Smooth muscle cell (in vitro differentiated cells): ENCODE measurements around the gene TLE6. TPM values are rescaled to one million over a fixed set of nuclear protein-coding genes. Genes with fewer than 3 reads are reported as not detected.

ENCODE experiments used
- DNase-seq: peaks from one replicate; lab custom pipeline; 2025; ENCODE audit not compliant: unreplicated experiment; lab: John Stamatoyannopoulos, UW
- H2AFZ ChIP-seq: fragments of 200-600 bp; sonication (generic); 2 replicates; pipeline ENCODE4 v1.6.0; 2016; ENCODE audit warnings: antibody characterized with exemption, low read depth, mild to moderate bottlenecking
- H3F3A ChIP-seq: fragments of 200-600 bp; sonication (generic); 2 replicates; pipeline ENCODE4 v1.6.0; 2017; ENCODE audit warnings: antibody characterized with exemption, low read depth
- H3K27ac ChIP-seq: fragments of 200-600 bp; sonication (generic); 2 replicates; pipeline ENCODE4 v1.5.1; 2016; ENCODE audit warnings: low read depth, mild to moderate bottlenecking
- H3K27me3 ChIP-seq: fragments of 200-600 bp; sonication (generic); 2 replicates; pipeline ENCODE4 v1.6.1; 2016; ENCODE audit warnings: low read depth, mild to moderate bottlenecking
- H3K36me3 ChIP-seq: fragments of 200-600 bp; sonication (generic); 2 replicates; pipeline ENCODE4 v1.5.1; 2016; ENCODE audit warnings: low read depth
- H3K4me1 ChIP-seq: fragments of 200-600 bp; sonication (generic); 2 replicates; pipeline ENCODE4 v1.5.1; 2016; ENCODE audit warnings: low read depth
- H3K4me2 ChIP-seq: fragments of 200-600 bp; sonication (generic); 2 replicates; pipeline ENCODE4 v1.6.0; 2016; ENCODE audit warnings: mild to moderate bottlenecking
- H3K4me3 ChIP-seq: fragments of 200-600 bp; sonication (generic); 2 replicates; pipeline ENCODE4 v1.5.1; 2016; ENCODE audit warnings: mild to moderate bottlenecking
- H3K79me2 ChIP-seq: fragments of 200-600 bp; sonication (generic); 2 replicates; pipeline ENCODE4 v1.6.0; 2016; ENCODE audit warnings: low read depth, mild to moderate bottlenecking
- H3K9ac ChIP-seq: fragments of 200-600 bp; sonication (generic); 2 replicates; pipeline ENCODE4 v1.6.0; 2016; ENCODE audit warnings: low read depth
- H3K9me3 ChIP-seq: fragments of 200-600 bp; sonication (generic); replicated peaks from 2 replicates; pipeline ENCODE4 v1.5.1; 2016; ENCODE audit warnings: low read depth
- H4K20me1 ChIP-seq: fragments of 200-600 bp; sonication (generic); 2 replicates; pipeline ENCODE4 v1.6.0; 2016; ENCODE audit warnings: low read depth
- CTCF ChIP-seq: fragments of 200-600 bp; sonication (generic); IDR thresholded peaks from 2 replicates; pipeline ENCODE4 v1.5.1; 2017; ENCODE audit warnings: borderline replicate concordance, mild to moderate bottlenecking, antibody characterized with exemption; ENCODE audit not compliant: insufficient read depth, poor library complexity, severe bottlenecking
- WGBS: methylation state at CpG from one replicate; pipeline ENCODE4 v1.1.7; 2016; ENCODE audit warnings: low lambda C conversion rate; 5-methylcytosine and 5-hydroxymethylcytosine counted together
- polyA plus RNA-seq: library from polyadenylated mRNA; unstranded; fragments of >200 nt; fragmentation: Nextera tagmentation; extraction: Ambion mirVana; gene quantifications from 2 replicates; pipeline ENCODE4 v1.2.1, GENCODE V29; 2016
- total RNA-seq: library from RNA; depleted of rRNA; stranded (reverse); fragments of >200 nt; gene quantifications from 2 replicates; pipeline ENCODE4 v1.2.3, GENCODE V29; 2014

The TLE6 gene
- total and polyA plus RNA-seq, 2 experiments from 2014 or later = 0.27 to 3.2 TPM

DNA sequence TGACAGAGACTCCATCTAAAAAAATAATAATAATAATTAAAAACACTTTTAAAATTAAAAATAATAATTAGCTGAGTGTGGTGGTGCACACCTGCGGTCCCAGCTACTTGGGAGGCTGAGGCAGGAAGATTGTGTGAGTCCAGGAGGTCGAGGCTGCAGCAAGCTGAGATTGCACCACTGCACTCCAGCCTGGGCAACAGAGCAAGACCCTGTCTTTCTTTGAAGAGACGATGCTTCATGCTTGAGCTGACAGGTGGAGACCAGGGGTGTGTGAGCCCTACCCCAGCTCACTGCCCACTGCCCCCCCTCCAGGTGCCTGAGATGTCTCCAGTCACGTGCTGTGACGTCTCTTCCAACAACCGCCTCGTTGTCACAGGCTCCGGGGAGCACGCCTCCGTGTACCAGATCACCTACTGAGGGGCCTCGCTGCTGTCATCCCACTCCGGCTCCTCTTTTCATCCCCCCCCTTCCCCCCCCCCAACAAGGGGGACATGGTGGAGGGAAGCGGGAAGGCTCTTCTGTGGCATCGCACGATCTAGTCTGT lies 17.3 kb downstream of the TLE6 start:
- WGBS = 88% methylated on average over 15 of the region's 15 CpGs
- Histone ChIP-seq H2AFZ (no peak overlapping the region), H4K20me1 (no peaks in the 10 kb centered on the region), H3K4me1 (no peaks in the 10 kb centered on the region), H3K4me2 (no peak overlapping the region), H3K27ac (no peak overlapping the region), H3K9me3 (no peaks in the 10 kb centered on the region), H3K4me3 (no peak overlapping the region), H3F3A (no peaks in the 10 kb centered on the region), H3K9ac (no peak overlapping the region), H3K36me3 (no peaks in the 10 kb centered on the region), H3K79me2 (no peaks in the 10 kb centered on the region), H3K27me3 (no peaks in the 10 kb centered on the region)
- DNase-seq = no peak
- TF ChIP-seq CTCF = no peak

DNA sequence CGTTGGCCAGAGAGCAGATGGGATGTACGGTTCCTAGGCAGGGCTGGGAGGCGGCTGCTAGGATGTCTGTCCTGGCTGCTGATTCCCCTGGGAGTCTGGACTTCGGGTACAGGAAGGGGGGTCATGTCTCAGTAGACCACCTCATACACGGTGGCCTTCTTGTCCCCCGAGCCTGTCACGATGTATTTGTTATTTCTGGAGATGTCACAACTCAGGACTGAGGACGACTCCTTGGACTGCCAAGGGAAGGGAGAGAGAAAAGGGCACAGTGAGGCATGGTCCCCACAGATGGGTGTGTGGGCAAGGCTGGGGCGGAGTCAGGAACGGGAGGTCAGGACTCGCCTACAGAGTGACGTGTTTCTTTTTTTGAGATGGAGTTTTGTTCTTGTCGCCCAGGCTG lies 20.4 kb downstream of the TLE6 start:
- H2AFZ ChIP-seq = no peak overlapping the region
- H4K20me1 ChIP-seq = no peaks in the 10 kb centered on the region
- no peak for DNase-seq
- WGBS = 86% methylated on average over 13 of the region's 13 CpGs
- no peaks in the 10 kb centered on the region for H3K36me3 ChIP-seq
- H3K27ac ChIP-seq = no peak overlapping the region
- H3K79me2 ChIP-seq = no peaks in the 10 kb centered on the region
- H3K4me2 ChIP-seq = no peak overlapping the region
- no peaks in the 10 kb centered on the region for H3F3A ChIP-seq
- TF ChIP-seq CTCF = no peak
- H3K4me3 ChIP-seq = no peak overlapping the region
- no peak overlapping the region for H3K9ac ChIP-seq
- no peaks in the 10 kb centered on the region for H3K4me1 ChIP-seq
- no peaks in the 10 kb centered on the region for H3K27me3 ChIP-seq
- no peaks in the 10 kb centered on the region for H3K9me3 ChIP-seq

- H3K36me3 ChIP-seq = no peaks in the 10 kb centered on the region
- H3K4me1 ChIP-seq = no peaks in the 10 kb centered on the region
- WGBS = 96% methylated on average over 11 of the region's 11 CpGs
- no peaks in the 10 kb centered on the region for H4K20me1 ChIP-seq
- H3K27ac ChIP-seq = no peak overlapping the region
- H3F3A ChIP-seq = no peaks in the 10 kb centered on the region
- H3K27me3 ChIP-seq = no peaks in the 10 kb centered on the region
- no peak for DNase-seq
- no peak overlapping the region for H3K4me2 ChIP-seq
- H2AFZ ChIP-seq = no peak overlapping the region
- no peak overlapping the region for H3K9ac ChIP-seq
- no peaks in the 10 kb centered on the region for H3K79me2 ChIP-seq
- no peak overlapping the region for H3K4me3 ChIP-seq
- no peak for TF ChIP-seq CTCF
- H3K9me3 ChIP-seq = no peaks in the 10 kb centered on the region
These were observed 21.3 kb downstream of the TLE6 start for GRCh38 chr19:2998642-2999041.

DNA sequence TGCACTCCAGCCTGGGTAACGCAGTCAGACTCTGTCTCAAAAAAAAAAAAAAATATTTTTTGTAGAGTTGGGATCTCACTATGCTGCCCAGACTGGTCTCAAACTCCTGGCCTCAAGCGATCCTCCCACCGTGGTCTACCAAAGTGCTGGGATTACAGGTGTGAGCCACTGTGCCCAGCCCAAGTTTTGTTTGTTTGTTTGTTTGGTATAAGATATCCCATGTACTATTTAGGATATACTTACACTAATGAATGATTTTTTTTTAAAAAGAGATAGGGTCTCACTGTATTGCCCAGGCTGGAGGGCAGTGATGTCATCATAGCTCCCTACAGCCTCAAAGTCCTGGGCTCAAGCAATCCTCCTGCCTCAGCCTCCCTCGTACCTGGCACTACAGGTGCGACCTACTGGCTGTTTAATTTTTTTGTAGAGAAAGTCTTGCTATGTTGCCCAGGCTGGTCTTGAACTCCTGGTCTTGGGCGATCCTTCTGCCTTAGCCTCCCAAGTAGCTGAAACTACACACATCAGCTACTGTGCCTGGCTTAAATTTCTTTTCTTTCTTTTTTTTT lies 24.0 kb downstream of the TLE6 start:
- Histone ChIP-seq H3K79me2 (no peaks in the 10 kb centered on the region), H3K4me2 (no peak overlapping the region), H3K9ac (no peak overlapping the region), H3K4me1 (no peaks in the 10 kb centered on the region), H3K4me3 (no peak overlapping the region), H3K36me3 (no peaks in the 10 kb centered on the region), H3K27me3 (no peaks in the 10 kb centered on the region), H2AFZ (no peak overlapping the region), H3F3A (no peaks in the 10 kb centered on the region), H3K9me3 (no peaks in the 10 kb centered on the region), H4K20me1 (no peaks in the 10 kb centered on the region), H3K27ac (no peak overlapping the region)
- no peak for TF ChIP-seq CTCF
- DNase-seq = no peak
- 93% methylated on average over 6 of the region's 6 CpGs for WGBS
